Limb (tissue), 2 donors: ENCODE data around the gene LRRC37A3.
"Not testable (repeated sequence)": the region's sequence is repeated elsewhere in the genome, so short reads cannot be mapped to it uniquely, and the experiment has no call there.

Experiments
- DNase-seq, 2 donors: peaks; one replicate each; pipeline ENCODE4 v3.0.0-alpha.2; 2016; ENCODE audit errors: extremely low spot score in 2 of 2

Gene LRRC37A3

GRCh38 chr17:64834060-64834459, 85.2 kb downstream of the LRRC37A3 start:
- not testable (repeated sequence) for DNase-seq

GRCh38 chr17:64830631-64831040, 88.6 kb downstream of the LRRC37A3 start:
- DNase-seq, result not testable (repeated sequence)

- not testable (repeated sequence) for DNase-seq
These were observed 89.3 kb downstream of the LRRC37A3 start for GRCh38 chr17:64829824-64830630.

GRCh38 chr17:64829068-64829467, 90.2 kb downstream of the LRRC37A3 start:
- DNase-seq, result not testable (repeated sequence)

- DNase-seq, result not testable (repeated sequence)
These were observed 100.4 kb downstream of the LRRC37A3 start for GRCh38 chr17:64818904-64819303.

- not testable (repeated sequence) for DNase-seq
These were observed 103.5 kb downstream of the LRRC37A3 start for GRCh38 chr17:64815833-64816198.

- not testable (repeated sequence) for DNase-seq
These were observed 104.1 kb downstream of the LRRC37A3 start for GRCh38 chr17:64814993-64815832.

GRCh38 chr17:64808178-64808977, 110.9 kb downstream of the LRRC37A3 start:
- DNase-seq, result not testable (repeated sequence)
